ENCODE data around the gene PNRC2.

Gene PNRC2

GRCh38 chr1:23924601-23925000 lies 35.0 kb upstream of the PNRC2 start:
- H3K4me3 ChIP-seq (ENCODE audit: low read length) = no peak overlapping the region

GRCh38 chr1:23925279-23925678 lies 34.3 kb upstream of the PNRC2 start:
- Histone ChIP-seq H3K27ac (ENCODE audit: low read length) (no peak overlapping the region), H3K9me3 (ENCODE audit: insufficient read depth, low read depth, low read length) (no peaks in the 10 kb centered on the region), H3K27me3 (ENCODE audit: insufficient read depth, low read length) (no peaks in the 10 kb centered on the region), H3K4me3 (ENCODE audit: low read length) (no peak overlapping the region), H3K36me3 (ENCODE audit: insufficient read depth, low read depth, low read length) (no peaks in the 10 kb centered on the region), H3K4me1 (ENCODE audit: insufficient read depth, low read length) (no peaks in the 10 kb centered on the region), H3K9ac (ENCODE audit: low read depth, low read length) (no peak overlapping the region)

More at GRCh38 chr1:23924601-23925000, 35.0 kb upstream of the PNRC2 start:
- no peaks in the 10 kb centered on the region for H3K4me1 ChIP-seq (ENCODE audit: insufficient read depth, low read length)
- H3K27me3 ChIP-seq (ENCODE audit: insufficient read depth, low read length) = no peaks in the 10 kb centered on the region
- no peak overlapping the region for H3K27ac ChIP-seq (ENCODE audit: low read length)
- H3K9ac ChIP-seq (ENCODE audit: low read depth, low read length) = no peak overlapping the region
- no peaks in the 10 kb centered on the region for H3K36me3 ChIP-seq (ENCODE audit: insufficient read depth, low read depth, low read length)
- no peaks in the 10 kb centered on the region for H3K9me3 ChIP-seq (ENCODE audit: insufficient read depth, low read depth, low read length)

DNA sequence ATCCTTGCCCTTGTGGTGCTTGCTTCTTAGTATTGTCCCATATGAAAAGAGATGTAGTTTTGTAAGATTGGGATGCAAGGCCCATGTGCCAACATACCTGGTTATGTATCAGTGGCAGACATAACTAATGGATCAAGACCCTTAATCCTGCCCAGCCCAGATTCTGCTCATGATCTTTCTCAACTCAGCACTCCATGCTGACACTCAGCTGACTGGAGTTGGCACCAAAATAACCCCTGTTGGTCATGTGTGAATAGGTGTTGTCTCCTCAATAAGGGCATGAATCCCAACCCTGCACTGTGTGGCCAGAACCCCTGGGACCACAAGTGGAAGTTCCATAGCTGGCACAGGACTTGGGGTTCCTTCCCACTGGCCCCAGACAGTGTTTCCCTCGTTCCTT lies 32.5 kb upstream of the PNRC2 start:
- no peak overlapping the region for H3K27ac ChIP-seq (ENCODE audit: low read length)
- H3K4me1 ChIP-seq (ENCODE audit: insufficient read depth, low read length) = no peaks in the 10 kb centered on the region; the same call in 1 of the 2 replicates
- no peaks in the 10 kb centered on the region for H3K36me3 ChIP-seq (ENCODE audit: insufficient read depth, low read depth, low read length)
- H3K27me3 ChIP-seq (ENCODE audit: insufficient read depth, low read length) = no peaks in the 10 kb centered on the region
- no peak overlapping the region for H3K4me3 ChIP-seq (ENCODE audit: low read length)
- no peaks in the 10 kb centered on the region for H3K9me3 ChIP-seq (ENCODE audit: insufficient read depth, low read depth, low read length)
- no peak overlapping the region for H3K9ac ChIP-seq (ENCODE audit: low read depth, low read length)

DNA sequence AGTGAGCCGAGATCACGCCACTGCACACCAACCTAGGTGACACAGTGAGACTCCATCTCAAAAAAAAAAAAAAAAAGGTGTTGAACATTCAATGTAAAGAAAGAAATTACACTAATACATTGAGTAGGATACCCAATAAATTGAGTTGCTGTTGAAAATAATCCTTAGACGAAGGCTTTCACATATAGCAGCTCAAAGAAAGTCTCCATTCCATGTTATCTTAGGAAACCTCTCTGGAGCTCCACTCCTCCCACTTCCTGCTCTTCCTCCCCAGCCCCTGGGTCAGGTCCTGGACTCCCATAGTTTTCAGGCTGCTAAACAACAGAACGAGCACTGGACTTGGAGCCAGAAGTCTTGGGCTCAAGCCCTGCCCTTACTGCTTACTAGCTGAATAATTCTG lies 30.8 kb upstream of the PNRC2 start:
- Histone ChIP-seq H3K9me3 (ENCODE audit: insufficient read depth, low read depth, low read length) (no peaks in the 10 kb centered on the region), H3K4me3 (ENCODE audit: low read length) (no peak overlapping the region), H3K4me1 (ENCODE audit: insufficient read depth, low read length) (no peaks in the 10 kb centered on the region; the same call in 1 of the 2 replicates), H3K27me3 (ENCODE audit: insufficient read depth, low read length) (no peaks in the 10 kb centered on the region), H3K36me3 (ENCODE audit: insufficient read depth, low read depth, low read length) (no peaks in the 10 kb centered on the region), H3K9ac (ENCODE audit: low read depth, low read length) (no peak overlapping the region), H3K27ac (ENCODE audit: low read length) (no peak overlapping the region)

DNA sequence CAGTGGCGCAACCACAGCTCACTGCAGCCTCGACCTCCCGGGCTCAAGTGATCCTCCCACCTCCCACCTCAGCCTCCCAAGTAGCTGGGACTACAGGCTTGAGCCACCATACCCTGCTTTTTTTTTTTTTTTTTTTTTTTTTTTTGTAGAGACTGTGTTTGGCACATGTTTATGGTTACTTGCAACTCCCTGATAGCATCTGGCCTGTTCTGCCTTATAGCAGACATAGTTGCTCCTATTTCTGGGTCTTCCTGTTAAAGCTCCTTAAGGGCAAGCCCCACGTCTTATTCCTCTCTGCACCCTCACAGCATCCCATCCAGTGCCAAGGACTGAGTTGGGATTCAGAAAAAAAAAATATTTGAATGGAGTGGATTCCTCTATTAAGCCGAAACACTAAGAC lies 29.4 kb upstream of the PNRC2 start:
- Histone ChIP-seq H3K4me1 (ENCODE audit: insufficient read depth, low read length) (no peaks in the 10 kb centered on the region; the same call in 1 of the 2 replicates), H3K4me3 (ENCODE audit: low read length) (no peak overlapping the region), H3K36me3 (ENCODE audit: insufficient read depth, low read depth, low read length) (no peaks in the 10 kb centered on the region), H3K27ac (ENCODE audit: low read length) (no peak overlapping the region), H3K27me3 (ENCODE audit: insufficient read depth, low read length) (no peaks in the 10 kb centered on the region), H3K9ac (ENCODE audit: low read depth, low read length) (no peak overlapping the region), H3K9me3 (ENCODE audit: insufficient read depth, low read depth, low read length) (no peaks in the 10 kb centered on the region)

- Histone ChIP-seq H3K27ac (ENCODE audit: low read length) (no peak overlapping the region), H3K9me3 (ENCODE audit: insufficient read depth, low read depth, low read length) (no peaks in the 10 kb centered on the region), H3K4me3 (ENCODE audit: low read length) (no peak overlapping the region), H3K36me3 (ENCODE audit: insufficient read depth, low read depth, low read length) (no peaks in the 10 kb centered on the region), H3K9ac (ENCODE audit: low read depth, low read length) (no peak overlapping the region; the same call in 1 of the 2 replicates), H3K27me3 (ENCODE audit: insufficient read depth, low read length) (no peaks in the 10 kb centered on the region), H3K4me1 (ENCODE audit: insufficient read depth, low read length) (no peaks in the 10 kb centered on the region; the same call in 1 of the 2 replicates)
Measured at GRCh38 chr1:23930861-23931490, 28.7 kb upstream of the PNRC2 start.

- H3K4me3 ChIP-seq (ENCODE audit: low read length) = no peak overlapping the region
- no peaks in the 10 kb centered on the region for H3K27me3 ChIP-seq (ENCODE audit: insufficient read depth, low read length)
- no peaks in the 10 kb centered on the region; the same call in 1 of the 2 replicates for H3K4me1 ChIP-seq (ENCODE audit: insufficient read depth, low read length)
- H3K9me3 ChIP-seq (ENCODE audit: insufficient read depth, low read depth, low read length) = no peaks in the 10 kb centered on the region
- no peak overlapping the region for H3K9ac ChIP-seq (ENCODE audit: low read depth, low read length)
- no peaks in the 10 kb centered on the region for H3K36me3 ChIP-seq (ENCODE audit: insufficient read depth, low read depth, low read length)
- H3K27ac ChIP-seq (ENCODE audit: low read length) = no peak overlapping the region
Measured at GRCh38 chr1:23931491-23931880, 28.1 kb upstream of the PNRC2 start.

- no peaks in the 10 kb centered on the region for H3K36me3 ChIP-seq (ENCODE audit: insufficient read depth, low read depth, low read length)
- no peaks in the 10 kb centered on the region for H3K9me3 ChIP-seq (ENCODE audit: insufficient read depth, low read depth, low read length)
- H3K9ac ChIP-seq (ENCODE audit: low read depth, low read length) = peak overlapping the region; percentile 4; the same call in 1 of the 2 replicates
- H3K4me1 ChIP-seq (ENCODE audit: insufficient read depth, low read length) = peaks cover 4% of the 10 kb centered on the region
- H3K4me3 ChIP-seq (ENCODE audit: low read length) = peak overlapping the region; percentile 17; the same call in 1 of the 2 replicates
- H3K27ac ChIP-seq (ENCODE audit: low read length) = no peak overlapping the region
- H3K27me3 ChIP-seq (ENCODE audit: insufficient read depth, low read length) = no peaks in the 10 kb centered on the region
Measured at GRCh38 chr1:23936481-23937176, 23.0 kb upstream of the PNRC2 start.

GRCh38 chr1:23947366-23947765 lies 12.3 kb upstream of the PNRC2 start:
- no peaks in the 10 kb centered on the region for H3K4me1 ChIP-seq (ENCODE audit: insufficient read depth, low read length)
- H3K27ac ChIP-seq (ENCODE audit: low read length) = no peak overlapping the region
- H3K4me3 ChIP-seq (ENCODE audit: low read length) = no peak overlapping the region
- H3K36me3 ChIP-seq (ENCODE audit: insufficient read depth, low read depth, low read length) = no peaks in the 10 kb centered on the region
- no peaks in the 10 kb centered on the region for H3K27me3 ChIP-seq (ENCODE audit: insufficient read depth, low read length)
- no peaks in the 10 kb centered on the region; the same call in 1 of the 2 replicates for H3K9me3 ChIP-seq (ENCODE audit: insufficient read depth, low read depth, low read length)
- no peak overlapping the region for H3K9ac ChIP-seq (ENCODE audit: low read depth, low read length)

DNA sequence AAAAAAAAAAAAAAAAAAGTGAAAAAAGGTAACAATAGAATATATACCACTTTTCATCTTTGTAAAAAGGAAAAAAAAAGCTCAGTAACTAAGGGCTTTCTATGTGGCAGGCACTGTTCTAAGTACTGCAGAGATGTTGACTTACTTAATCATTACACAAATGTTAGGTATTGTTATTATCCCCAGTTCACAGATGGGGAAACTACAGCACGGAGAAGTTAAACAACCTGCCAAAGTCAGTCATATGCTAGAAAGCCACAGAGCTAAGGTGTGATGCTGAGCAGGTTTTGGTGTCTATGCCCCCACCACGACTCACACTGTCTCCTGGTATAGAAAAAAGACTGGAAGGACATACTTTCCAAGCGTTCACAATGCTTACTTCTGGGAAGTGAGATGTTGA lies 6.6 kb upstream of the PNRC2 start:
- Histone ChIP-seq H3K4me1 (ENCODE audit: insufficient read depth, low read length) (no peaks in the 10 kb centered on the region), H3K9me3 (ENCODE audit: insufficient read depth, low read depth, low read length) (no peaks in the 10 kb centered on the region), H3K27ac (ENCODE audit: low read length) (no peak overlapping the region)

GRCh38 chr1:23957096-23957495 lies 2.5 kb upstream of the PNRC2 start:
- Histone ChIP-seq H3K27ac (ENCODE audit: low read length) (no peak overlapping the region), H3K9ac (ENCODE audit: low read depth, low read length) (peak overlapping the region; percentile 11; the same call in 1 of the 2 replicates)

More for the DNA sequence above, 6.6 kb upstream of the PNRC2 start:
- Histone ChIP-seq H3K27me3 (ENCODE audit: insufficient read depth, low read length) (no peaks in the 10 kb centered on the region), H3K4me3 (ENCODE audit: low read length) (no peak overlapping the region), H3K9ac (ENCODE audit: low read depth, low read length) (no peak overlapping the region), H3K36me3 (ENCODE audit: insufficient read depth, low read depth, low read length) (no peaks in the 10 kb centered on the region)

More at GRCh38 chr1:23957096-23957495, 2.5 kb upstream of the PNRC2 start:
- peaks cover 16% of the 10 kb centered on the region for H3K36me3 ChIP-seq (ENCODE audit: insufficient read depth, low read depth, low read length)
- no peaks in the 10 kb centered on the region for H3K9me3 ChIP-seq (ENCODE audit: insufficient read depth, low read depth, low read length)
- no peak overlapping the region for H3K4me3 ChIP-seq (ENCODE audit: low read length)
- no peaks in the 10 kb centered on the region for H3K4me1 ChIP-seq (ENCODE audit: insufficient read depth, low read length)
- H3K27me3 ChIP-seq (ENCODE audit: insufficient read depth, low read length) = no peaks in the 10 kb centered on the region
